Activated naive CD4-positive, alpha-beta T cell treated with anti-CD3 and anti-CD28 coated beads, Interleukin-2, amount 50 U/mL, for 24 hours (primary cell): ENCODE measurements around the gene DYNLT1.
A peak's percentile ranks its signal among the peaks of the same experiment; 100 is the strongest.
"Not testable (repeated sequence)": the region's sequence is repeated elsewhere in the genome, so short reads cannot be mapped to it uniquely, and the experiment has no call there.

Experiments used
- H3K27ac Mint-ChIP-seq: one replicate; pipeline ENCODE4 v1.8.0; 2021; ENCODE audit warnings: mild to moderate bottlenecking, mixed read lengths
- H3K27me3 Mint-ChIP-seq: one replicate; pipeline ENCODE4 v1.8.0; 2021; ENCODE audit warnings: mixed read lengths
- H3K36me3 Mint-ChIP-seq: one replicate; pipeline ENCODE4 v1.8.0; 2021; ENCODE audit warnings: mixed read lengths
- H3K4me1 Mint-ChIP-seq: one replicate; pipeline ENCODE4 v1.8.0; 2021; ENCODE audit warnings: mixed read lengths
- H3K4me3 Mint-ChIP-seq: one replicate; pipeline ENCODE4 v1.8.0; 2021; ENCODE audit warnings: mild to moderate bottlenecking, mixed read lengths
- H3K9me3 Mint-ChIP-seq: one replicate; pipeline ENCODE4 v1.8.0; 2021; ENCODE audit warnings: mixed read lengths

Gene DYNLT1

GRCh38 chr6:158653577-158654354 is 9.2 kb upstream of the DYNLT1 start:
- Mint-ChIP-seq H3K27ac (peak overlapping the region; percentile 96), H3K4me3 (peak overlapping the region; percentile 80), H3K36me3 (peaks cover 2% of the 10 kb centered on the region), H3K27me3 (no peaks in the 10 kb centered on the region), H3K4me1 (peaks cover 69% of the 10 kb centered on the region), H3K9me3 (no peaks in the 10 kb centered on the region)

GRCh38 chr6:158651981-158652737 is 7.6 kb upstream of the DYNLT1 start:
- Mint-ChIP-seq H3K4me1 (peaks cover 82% of the 10 kb centered on the region), H3K27ac (peak overlapping the region; percentile 96), H3K4me3 (peak overlapping the region; percentile 80)
- not testable (repeated sequence) for H3K36me3 Mint-ChIP-seq, H3K27me3 Mint-ChIP-seq, H3K9me3 Mint-ChIP-seq

- Mint-ChIP-seq H3K4me3 (peak within 1 kb of the TSS; percentile 80), H3K27ac (peak within 1 kb of the TSS; percentile 97), H3K36me3 (no peaks in the 10 kb centered on the region), H3K4me1 (peaks cover 76% of the 10 kb centered on the region), H3K27me3 (no peaks in the 10 kb centered on the region), H3K9me3 (no peaks in the 10 kb centered on the region)
Measured at GRCh38 chr6:158649289-158650143, 5.0 kb upstream of the DYNLT1 start, which contains the start of gene SYTL3. SYTL3 (plus strand) TSS chr6:158650054; CDS start chr6:158663269, 13,215 bp downstream.

GRCh38 chr6:158648682-158649131 is 4.2 kb upstream of the DYNLT1 start:
- peak overlapping the region; percentile 80 for H3K4me3 Mint-ChIP-seq
- no peaks in the 10 kb centered on the region for H3K9me3 Mint-ChIP-seq

GRCh38 chr6:158647501-158647900 is 3.0 kb upstream of the DYNLT1 start:
- H3K36me3 Mint-ChIP-seq = peaks cover 2% of the 10 kb centered on the region
- H3K4me3 Mint-ChIP-seq = peak overlapping the region; percentile 26
- no peaks in the 10 kb centered on the region for H3K9me3 Mint-ChIP-seq
- H3K4me1 Mint-ChIP-seq = peaks cover 64% of the 10 kb centered on the region
- H3K27me3 Mint-ChIP-seq = no peaks in the 10 kb centered on the region
- peak overlapping the region; percentile 65 for H3K27ac Mint-ChIP-seq

More at GRCh38 chr6:158648682-158649131, 4.2 kb upstream of the DYNLT1 start:
- no peaks in the 10 kb centered on the region for H3K36me3 Mint-ChIP-seq
- no peaks in the 10 kb centered on the region for H3K27me3 Mint-ChIP-seq
- H3K27ac Mint-ChIP-seq = peak overlapping the region; percentile 97
- H3K4me1 Mint-ChIP-seq = peaks cover 68% of the 10 kb centered on the region

- H3K27me3 Mint-ChIP-seq = no peaks in the 10 kb centered on the region
- H3K27ac Mint-ChIP-seq = no peak overlapping the region
- H3K4me1 Mint-ChIP-seq = peaks cover 74% of the 10 kb centered on the region
Measured at GRCh38 chr6:158646023-158646910, 1.7 kb upstream of the DYNLT1 start.

GRCh38 chr6:158645064-158646022 is 800 bp upstream of the DYNLT1 start:
- H3K27me3 Mint-ChIP-seq = no peaks in the 10 kb centered on the region
- H3K4me1 Mint-ChIP-seq = peaks cover 77% of the 10 kb centered on the region
- peak overlapping the region; percentile 99 for H3K4me3 Mint-ChIP-seq
- H3K9me3 Mint-ChIP-seq = no peaks in the 10 kb centered on the region
- peaks cover 7% of the 10 kb centered on the region for H3K36me3 Mint-ChIP-seq
- H3K27ac Mint-ChIP-seq = peak overlapping the region; percentile 94

More at GRCh38 chr6:158646023-158646910, 1.7 kb upstream of the DYNLT1 start:
- no peaks in the 10 kb centered on the region for H3K9me3 Mint-ChIP-seq
- H3K36me3 Mint-ChIP-seq = peaks cover 3% of the 10 kb centered on the region
- H3K4me3 Mint-ChIP-seq = peak overlapping the region; percentile 99

- Mint-ChIP-seq H3K27ac (peak overlapping the region; percentile 98), H3K4me1 (peaks cover 77% of the 10 kb centered on the region), H3K4me3 (peak overlapping the region; percentile 99), H3K36me3 (peaks cover 11% of the 10 kb centered on the region), H3K27me3 (no peaks in the 10 kb centered on the region), H3K9me3 (no peaks in the 10 kb centered on the region)
Measured at GRCh38 chr6:158643836-158644230, 710 bp downstream of the DYNLT1 start.

GRCh38 chr6:158642097-158642601 is 2.4 kb downstream of the DYNLT1 start:
- H3K9me3 Mint-ChIP-seq = no peaks in the 10 kb centered on the region
- H3K27ac Mint-ChIP-seq = peak overlapping the region; percentile 62
- peaks cover 72% of the 10 kb centered on the region for H3K4me1 Mint-ChIP-seq
- peak overlapping the region; percentile 99 for H3K4me3 Mint-ChIP-seq
- H3K36me3 Mint-ChIP-seq = peaks cover 11% of the 10 kb centered on the region
- no peaks in the 10 kb centered on the region for H3K27me3 Mint-ChIP-seq

GRCh38 chr6:158640519-158640918 is 4.0 kb downstream of the DYNLT1 start:
- Mint-ChIP-seq H3K36me3 (peaks cover 15% of the 10 kb centered on the region), H3K4me3 (peak overlapping the region; percentile 6), H3K27me3 (no peaks in the 10 kb centered on the region), H3K4me1 (peaks cover 74% of the 10 kb centered on the region), H3K9me3 (no peaks in the 10 kb centered on the region), H3K27ac (peak overlapping the region; percentile 83)

GRCh38 chr6:158639056-158639455 is 5.5 kb downstream of the DYNLT1 start:
- Mint-ChIP-seq H3K4me1 (peaks cover 77% of the 10 kb centered on the region), H3K36me3 (peaks cover 15% of the 10 kb centered on the region), H3K9me3 (no peaks in the 10 kb centered on the region), H3K4me3 (no peak overlapping the region), H3K27me3 (no peaks in the 10 kb centered on the region), H3K27ac (peak overlapping the region; percentile 91)

GRCh38 chr6:158638324-158638854 is 6.2 kb downstream of the DYNLT1 start:
- H3K27ac Mint-ChIP-seq = peak overlapping the region; percentile 91

GRCh38 chr6:158636778-158637177 is 7.8 kb downstream of the DYNLT1 start:
- Mint-ChIP-seq H3K27ac (peak overlapping the region; percentile 48), H3K9me3 (no peaks in the 10 kb centered on the region), H3K4me1 (peaks cover 62% of the 10 kb centered on the region)

More at GRCh38 chr6:158638324-158638854, 6.2 kb downstream of the DYNLT1 start:
- H3K27me3 Mint-ChIP-seq = no peaks in the 10 kb centered on the region
- peaks cover 17% of the 10 kb centered on the region for H3K36me3 Mint-ChIP-seq
- H3K4me3 Mint-ChIP-seq = no peak overlapping the region
- no peaks in the 10 kb centered on the region for H3K9me3 Mint-ChIP-seq
- H3K4me1 Mint-ChIP-seq = peaks cover 77% of the 10 kb centered on the region

More at GRCh38 chr6:158636778-158637177, 7.8 kb downstream of the DYNLT1 start:
- no peaks in the 10 kb centered on the region for H3K27me3 Mint-ChIP-seq
- no peak overlapping the region for H3K4me3 Mint-ChIP-seq
- H3K36me3 Mint-ChIP-seq = peaks cover 18% of the 10 kb centered on the region
